GM20431 (cell line): ENCODE results near the gene ZNF516.

Experiments
- in situ Hi-C: fragments of 300-500 bp; cut with MseI, MboI; formaldehyde crosslinking; loops from one replicate; pipeline ENCODE4 v1.15.0; 2020; ENCODE audit warnings: low sequenced_read_pairs; ENCODE audit not compliant: unreplicated experiment

Gene ZNF516

GRCh38 chr18:76407681-76408080, 87.4 kb downstream of the ZNF516 start:
- in situ Hi-C loops, result no loop called here

GRCh38 chr18:76406791-76407190, 88.3 kb downstream of the ZNF516 start:
- in situ Hi-C loops, result no loop called here

GRCh38 chr18:76405681-76406356, 89.2 kb downstream of the ZNF516 start:
- in situ Hi-C loops, result no loop called here

GRCh38 chr18:76405280-76405679, 89.8 kb downstream of the ZNF516 start:
- in situ Hi-C loops, result no loop called here

- in situ Hi-C loops, result no loop called here
These were observed 90.7 kb downstream of the ZNF516 start for GRCh38 chr18:76404345-76404831.

- in situ Hi-C loops, result no loop called here
These were observed 92.7 kb downstream of the ZNF516 start for GRCh38 chr18:76402026-76402990.

GRCh38 chr18:76401498-76401897, 93.5 kb downstream of the ZNF516 start:
- in situ Hi-C loops, result no loop called here

- in situ Hi-C loops, result loop anchor here (25.0 kb wide), 1 partner anchor 287 kb away; no protein-coding TSS in a partner anchor
These were observed 95.2 kb downstream of the ZNF516 start for GRCh38 chr18:76399613-76400391.

- in situ Hi-C loops, result loop anchor here (25.0 kb wide), 1 partner anchor 288 kb away; no protein-coding TSS in a partner anchor
These were observed 96.0 kb downstream of the ZNF516 start for GRCh38 chr18:76398896-76399612.

GRCh38 chr18:76398295-76398694, 96.7 kb downstream of the ZNF516 start:
- in situ Hi-C loops, result loop anchor here (25.0 kb wide), 1 partner anchor 289 kb away; no protein-coding TSS in a partner anchor

- in situ Hi-C loops, result loop anchor here (25.0 kb wide), 1 partner anchor 290 kb away; no protein-coding TSS in a partner anchor
These were observed 97.4 kb downstream of the ZNF516 start for GRCh38 chr18:76397631-76398030.

- in situ Hi-C loops, result loop anchor here (25.0 kb wide), 1 partner anchor 291 kb away; no protein-coding TSS in a partner anchor
These were observed 98.2 kb downstream of the ZNF516 start for GRCh38 chr18:76396792-76397191.

GRCh38 chr18:76395609-76396008, 99.4 kb downstream of the ZNF516 start:
- in situ Hi-C loops, result loop anchor here (25.0 kb wide), 1 partner anchor 292 kb away; no protein-coding TSS in a partner anchor

- in situ Hi-C loops, result loop anchor here (25.0 kb wide), 1 partner anchor 292 kb away; no protein-coding TSS in a partner anchor
These were observed 100.1 kb downstream of the ZNF516 start for GRCh38 chr18:76394780-76395476.

GRCh38 chr18:76392349-76392748, 102.7 kb downstream of the ZNF516 start:
- in situ Hi-C loops, result loop anchor here (25.0 kb wide), 1 partner anchor 295 kb away; no protein-coding TSS in a partner anchor

GRCh38 chr18:76391746-76392145, 103.3 kb downstream of the ZNF516 start:
- in situ Hi-C loops, result loop anchor here (25.0 kb wide), 1 partner anchor 296 kb away; no protein-coding TSS in a partner anchor

GRCh38 chr18:76391038-76391437, 104.0 kb downstream of the ZNF516 start:
- in situ Hi-C loops, result loop anchor here (25.0 kb wide), 1 partner anchor 296 kb away; no protein-coding TSS in a partner anchor

GRCh38 chr18:76390452-76391035, 104.5 kb downstream of the ZNF516 start:
- in situ Hi-C loops, result loop anchor here (25.0 kb wide), 1 partner anchor 297 kb away; no protein-coding TSS in a partner anchor
